Measurements from ENCODE around the gene DAAM1.

Gene DAAM1

GRCh38 chr14:59188461-59189090 is at the start of gene DAAM1:
Gene DAAM1 (plus strand): TSS chr14:59188667. CDS start chr14:59263478, 74,811 bp downstream.
- peak; percentile 95 for DNase-seq (ENCODE audit: low read depth, low spot score)

GRCh38 chr14:59139324-59139723 is 49.1 kb upstream of the DAAM1 start:
- no peak for DNase-seq (ENCODE audit: low read depth, low spot score)

- DNase-seq (ENCODE audit: low read depth, low spot score): no peak
These were observed 48.2 kb upstream of the DAAM1 start for GRCh38 chr14:59140106-59140843.

GRCh38 chr14:59146484-59146883 is 42.0 kb upstream of the DAAM1 start:
- DNase-seq (ENCODE audit: low read depth, low spot score): no peak

GRCh38 chr14:59147007-59147406 is 41.5 kb upstream of the DAAM1 start:
- DNase-seq (ENCODE audit: low read depth, low spot score): no peak

- no peak for DNase-seq (ENCODE audit: low read depth, low spot score)
These were observed 40.0 kb upstream of the DAAM1 start for GRCh38 chr14:59148334-59148900.

GRCh38 chr14:59150990-59151389 is 37.5 kb upstream of the DAAM1 start:
- no peak for DNase-seq (ENCODE audit: low read depth, low spot score)

- no peak for DNase-seq (ENCODE audit: low read depth, low spot score)
These were observed 34.1 kb upstream of the DAAM1 start for GRCh38 chr14:59154373-59154772.

- DNase-seq (ENCODE audit: low read depth, low spot score): no peak
These were observed 32.6 kb upstream of the DAAM1 start for GRCh38 chr14:59155886-59156285.

GRCh38 chr14:59159169-59159568 is 29.3 kb upstream of the DAAM1 start:
- DNase-seq (ENCODE audit: low read depth, low spot score): no peak

GRCh38 chr14:59160506-59160905 is 28.0 kb upstream of the DAAM1 start:
- no peak for DNase-seq (ENCODE audit: low read depth, low spot score)

- DNase-seq (ENCODE audit: low read depth, low spot score): no peak
These were observed 26.8 kb upstream of the DAAM1 start for GRCh38 chr14:59161561-59162175.

GRCh38 chr14:59166258-59166657 is 22.2 kb upstream of the DAAM1 start:
- no peak for DNase-seq (ENCODE audit: low read depth, low spot score)

GRCh38 chr14:59175404-59175803 is 13.1 kb upstream of the DAAM1 start:
- DNase-seq (ENCODE audit: low read depth, low spot score): no peak

- no peak for DNase-seq (ENCODE audit: low read depth, low spot score)
These were observed 11.7 kb upstream of the DAAM1 start for GRCh38 chr14:59176765-59177164.

GRCh38 chr14:59177262-59177661 is 11.2 kb upstream of the DAAM1 start:
- DNase-seq (ENCODE audit: low read depth, low spot score): no peak

GRCh38 chr14:59181791-59182190 is 6.7 kb upstream of the DAAM1 start:
- DNase-seq (ENCODE audit: low read depth, low spot score): no peak

- no peak for DNase-seq (ENCODE audit: low read depth, low spot score)
These were observed 5.8 kb upstream of the DAAM1 start for GRCh38 chr14:59182641-59183040.

- DNase-seq (ENCODE audit: low read depth, low spot score): no peak
These were observed 5.3 kb upstream of the DAAM1 start for GRCh38 chr14:59183150-59183549.

- no peak for DNase-seq (ENCODE audit: low read depth, low spot score)
These were observed 4.1 kb upstream of the DAAM1 start for GRCh38 chr14:59184396-59184795.

GRCh38 chr14:59185676-59186075 is 2.8 kb upstream of the DAAM1 start:
- no peak for DNase-seq (ENCODE audit: low read depth, low spot score)

GRCh38 chr14:59186306-59186705 is 2.2 kb upstream of the DAAM1 start:
- DNase-seq (ENCODE audit: low read depth, low spot score): no peak

GRCh38 chr14:59187118-59187517 is 1.3 kb upstream of the DAAM1 start:
- no peak for DNase-seq (ENCODE audit: low read depth, low spot score)
